ENCODE measurements around the gene POLN.

GRCh38 chr4:2154215-2154740 lies 87.6 kb downstream of the POLN start:
- TF ChIP-seq CTCF (optimal IDR thresholded peaks at IDR 0.05 in 1 of 3, IDR thresholded peaks at IDR 0.05 in 1 of 3, conservative IDR thresholded peaks at IDR 0.05 in 1 of 3; ENCODE audit: extremely low read depth in 1 of 3, insufficient read depth in 2 of 3, low read length in 3 of 3), result no peak
- TF ChIP-seq EZH2 (IDR thresholded peaks at IDR 0.05; ENCODE audit: low read length), result no peak

Data from keratinocyte (primary cell).